Measurements from ENCODE around the gene PCNX3.

PCNX3 gene

GRCh38 chr11:65591939-65592857 is 23.4 kb upstream of the PCNX3 start:
- ATAC-seq (ENCODE audit: insufficient read depth, low read depth) = no peak
- H3K79me2 ChIP-seq (ENCODE audit: insufficient read depth, low read length) = no peaks in the 10 kb centered on the region
- no peak overlapping the region for H3K4me2 ChIP-seq (ENCODE audit: insufficient read depth, low read length)
- H2AFZ ChIP-seq (ENCODE audit: low read depth, low read length) = no peak overlapping the region
- no peak for DNase-seq
- no peaks in the 10 kb centered on the region for H3K4me1 ChIP-seq (ENCODE audit: insufficient read depth, low read length)
- no peaks in the 10 kb centered on the region for H3K9me3 ChIP-seq (ENCODE audit: insufficient read depth, low read length, severe bottlenecking)
- H3K27ac ChIP-seq (ENCODE audit: low read length) = no peak overlapping the region
- TF ChIP-seq CTCF (IDR thresholded peaks at IDR 0.05; ENCODE audit: borderline replicate concordance, extremely low read depth, low read length, poor library complexity, severe bottlenecking) (no peak), EZH2 (IDR thresholded peaks at IDR 0.05; ENCODE audit: borderline replicate concordance, low read depth, low read length, severe bottlenecking) (no peak)
- no peak overlapping the region for H3K4me3 ChIP-seq (ENCODE audit: low read depth in 1 of 2, low read length in 2 of 2)
- H4K20me1 ChIP-seq (ENCODE audit: insufficient read depth, low read length) = peaks cover 4% of the 10 kb centered on the region
- H3K27me3 ChIP-seq (ENCODE audit: insufficient read depth, low read length, poor library complexity) = no peaks in the 10 kb centered on the region
- H3K9ac ChIP-seq (ENCODE audit: low read depth, low read length) = no peak overlapping the region
- peaks cover 42% of the 10 kb centered on the region for H3K36me3 ChIP-seq (ENCODE audit: insufficient read depth, low read length)

GRCh38 chr11:65592858-65593517 is 22.6 kb upstream of the PCNX3 start:
- Histone ChIP-seq H3K27ac (ENCODE audit: low read length) (no peak overlapping the region), H3K9me3 (ENCODE audit: insufficient read depth, low read length, severe bottlenecking) (no peaks in the 10 kb centered on the region), H3K4me2 (ENCODE audit: insufficient read depth, low read length) (no peak overlapping the region), H3K4me3 (ENCODE audit: low read depth in 1 of 2, low read length in 2 of 2) (no peak overlapping the region), H4K20me1 (ENCODE audit: insufficient read depth, low read length) (no peaks in the 10 kb centered on the region; the same call in none of the 2 replicates), H3K79me2 (ENCODE audit: insufficient read depth, low read length) (no peaks in the 10 kb centered on the region), H3K9ac (ENCODE audit: low read depth, low read length) (no peak overlapping the region), H3K4me1 (ENCODE audit: insufficient read depth, low read length) (no peaks in the 10 kb centered on the region), H3K27me3 (ENCODE audit: insufficient read depth, low read length, poor library complexity) (no peaks in the 10 kb centered on the region), H3K36me3 (ENCODE audit: insufficient read depth, low read length) (peaks cover 40% of the 10 kb centered on the region), H2AFZ (ENCODE audit: low read depth, low read length) (no peak overlapping the region)
- DNase-seq (no peak), ATAC-seq (ENCODE audit: insufficient read depth, low read depth) (no peak)
- TF ChIP-seq EZH2 (IDR thresholded peaks at IDR 0.05; ENCODE audit: borderline replicate concordance, low read depth, low read length, severe bottlenecking) (no peak), CTCF (IDR thresholded peaks at IDR 0.05; ENCODE audit: borderline replicate concordance, extremely low read depth, low read length, poor library complexity, severe bottlenecking) (no peak)

GRCh38 chr11:65593518-65594414 is 21.8 kb upstream of the PCNX3 start:
- Histone ChIP-seq H3K79me2 (ENCODE audit: insufficient read depth, low read length) (no peaks in the 10 kb centered on the region), H3K4me2 (ENCODE audit: insufficient read depth, low read length) (no peak overlapping the region)
- TF ChIP-seq EZH2 (IDR thresholded peaks at IDR 0.05; ENCODE audit: borderline replicate concordance, low read depth, low read length, severe bottlenecking) (no peak), CTCF (IDR thresholded peaks at IDR 0.05; ENCODE audit: borderline replicate concordance, extremely low read depth, low read length, poor library complexity, severe bottlenecking) (peak; percentile 81)

More at GRCh38 chr11:65593518-65594414, 21.8 kb upstream of the PCNX3 start:
- Histone ChIP-seq H3K4me1 (ENCODE audit: insufficient read depth, low read length) (no peaks in the 10 kb centered on the region), H3K27ac (ENCODE audit: low read length) (no peak overlapping the region), H3K4me3 (ENCODE audit: low read depth in 1 of 2, low read length in 2 of 2) (no peak overlapping the region), H4K20me1 (ENCODE audit: insufficient read depth, low read length) (no peaks in the 10 kb centered on the region; the same call in 1 of the 2 replicates), H3K27me3 (ENCODE audit: insufficient read depth, low read length, poor library complexity) (no peaks in the 10 kb centered on the region), H3K36me3 (ENCODE audit: insufficient read depth, low read length) (peaks cover 48% of the 10 kb centered on the region), H3K9me3 (ENCODE audit: insufficient read depth, low read length, severe bottlenecking) (no peaks in the 10 kb centered on the region), H3K9ac (ENCODE audit: low read depth, low read length) (no peak overlapping the region), H2AFZ (ENCODE audit: low read depth, low read length) (no peak overlapping the region)
- ATAC-seq (ENCODE audit: insufficient read depth, low read depth) (peak; percentile 77), DNase-seq (peak; percentile 59)
